ENCODE measurements around the gene PAK1. TPM values are rescaled to one million over a fixed set of nuclear protein-coding genes. Genes with fewer than 3 reads are reported as not detected.

Gene PAK1
- total RNA-seq, 1 donor from 2014 or later, result 39.8 TPM

DNA sequence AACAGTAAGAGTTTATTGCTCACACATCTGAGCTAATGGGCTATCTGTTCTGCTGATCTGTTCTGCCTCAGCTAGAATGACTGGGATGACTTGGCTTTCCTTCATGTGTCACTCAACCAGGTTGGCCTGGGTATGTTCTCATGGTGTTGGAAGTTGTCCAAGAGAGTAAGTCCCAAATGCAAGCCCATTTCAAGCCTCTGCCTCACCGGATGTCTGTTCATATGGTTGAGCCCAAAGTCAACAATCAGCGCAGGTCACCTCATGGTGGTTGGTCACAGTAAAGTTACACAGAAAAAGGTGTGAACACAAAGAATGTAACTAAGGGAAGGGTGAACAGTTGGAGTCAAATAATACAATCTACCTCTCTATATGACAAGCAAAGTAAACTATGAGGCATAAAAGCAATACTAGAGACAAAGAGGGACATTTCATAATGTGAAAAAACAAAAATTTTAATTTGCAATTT is 174.3 kb downstream of the PAK1 start:
- no peak overlapping the region for H3K27ac ChIP-seq
- H3K4me3 ChIP-seq, result no peak overlapping the region
- no peak for DNase-seq (ENCODE audit: low spot score in 2 of 2)
- intact Hi-C loops (cut with DNase I), result no loop called here
- no peaks in the 10 kb centered on the region for H3K9me3 ChIP-seq
- H3K4me1 ChIP-seq, result no peaks in the 10 kb centered on the region
- TF ChIP-seq, protein P1, sequence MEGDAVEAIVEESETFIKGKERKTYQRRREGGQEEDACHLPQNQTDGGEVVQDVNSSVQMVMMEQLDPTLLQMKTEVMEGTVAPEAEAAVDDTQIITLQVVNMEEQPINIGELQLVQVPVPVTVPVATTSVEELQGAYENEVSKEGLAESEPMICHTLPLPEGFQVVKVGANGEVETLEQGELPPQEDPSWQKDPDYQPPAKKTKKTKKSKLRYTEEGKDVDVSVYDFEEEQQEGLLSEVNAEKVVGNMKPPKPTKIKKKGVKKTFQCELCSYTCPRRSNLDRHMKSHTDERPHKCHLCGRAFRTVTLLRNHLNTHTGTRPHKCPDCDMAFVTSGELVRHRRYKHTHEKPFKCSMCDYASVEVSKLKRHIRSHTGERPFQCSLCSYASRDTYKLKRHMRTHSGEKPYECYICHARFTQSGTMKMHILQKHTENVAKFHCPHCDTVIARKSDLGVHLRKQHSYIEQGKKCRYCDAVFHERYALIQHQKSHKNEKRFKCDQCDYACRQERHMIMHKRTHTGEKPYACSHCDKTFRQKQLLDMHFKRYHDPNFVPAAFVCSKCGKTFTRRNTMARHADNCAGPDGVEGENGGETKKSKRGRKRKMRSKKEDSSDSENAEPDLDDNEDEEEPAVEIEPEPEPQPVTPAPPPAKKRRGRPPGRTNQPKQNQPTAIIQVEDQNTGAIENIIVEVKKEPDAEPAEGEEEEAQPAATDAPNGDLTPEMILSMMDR (IDR thresholded peaks at IDR 0.05), result no peak
- no peaks in the 10 kb centered on the region for H3K27me3 ChIP-seq
- H3K36me3 ChIP-seq, result no peaks in the 10 kb centered on the region

DNA sequence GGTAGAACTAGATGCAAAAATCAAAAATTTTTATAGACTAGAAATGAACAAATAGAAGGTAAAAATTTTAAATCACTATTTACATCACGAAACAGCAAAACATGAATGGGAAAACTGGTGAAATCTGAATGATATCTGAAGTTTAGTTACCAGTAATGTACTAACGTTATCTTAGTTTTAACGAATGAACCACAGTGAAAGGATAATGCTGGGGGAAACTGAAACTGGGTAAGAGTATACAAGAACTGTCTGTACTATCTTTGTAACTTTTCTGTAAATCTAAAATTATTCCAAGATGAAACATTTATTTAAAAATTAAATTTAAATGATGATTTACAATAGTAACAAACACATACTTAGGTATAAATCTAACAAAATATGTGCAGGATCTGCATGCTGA is 179.9 kb downstream of the PAK1 start:
- H3K4me1 ChIP-seq, result no peaks in the 10 kb centered on the region
- no peaks in the 10 kb centered on the region for H3K27me3 ChIP-seq
- H3K36me3 ChIP-seq, result no peaks in the 10 kb centered on the region
- no peak for DNase-seq (ENCODE audit: low spot score in 2 of 2)
- H3K4me3 ChIP-seq, result no peak overlapping the region
- TF ChIP-seq, protein P1 (IDR thresholded peaks at IDR 0.05), result no peak
- H3K27ac ChIP-seq, result no peak overlapping the region
- H3K9me3 ChIP-seq, result no peaks in the 10 kb centered on the region
- intact Hi-C loops (cut with DNase I), result no loop called here

DNA sequence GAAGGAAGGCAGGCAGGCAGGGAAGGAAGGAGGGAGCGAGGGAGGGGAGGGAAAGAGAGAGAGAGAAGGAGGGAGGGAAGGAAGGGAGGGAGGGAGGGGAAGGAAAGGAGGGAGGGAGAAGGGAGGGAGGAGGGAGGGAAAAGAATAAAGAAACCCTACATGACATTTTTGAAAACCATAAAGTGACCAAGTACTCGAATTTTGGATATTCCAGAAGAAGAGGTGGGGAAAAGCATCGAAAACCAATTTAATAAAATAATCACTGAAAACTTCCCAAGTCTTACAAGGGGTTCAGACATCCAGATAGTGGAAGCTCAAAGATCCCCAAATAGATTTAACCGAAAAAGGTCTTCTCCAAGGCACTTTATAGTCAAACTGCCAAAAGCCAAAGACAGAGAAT is 184.2 kb downstream of the PAK1 start:
- Histone ChIP-seq H3K36me3 (no peaks in the 10 kb centered on the region), H3K27ac (no peak overlapping the region), H3K4me3 (no peak overlapping the region), H3K27me3 (no peaks in the 10 kb centered on the region), H3K9me3 (no peaks in the 10 kb centered on the region), H3K4me1 (no peaks in the 10 kb centered on the region)
- TF ChIP-seq, protein P1 (IDR thresholded peaks at IDR 0.05), result no peak
- no peak for DNase-seq (ENCODE audit: low spot score in 2 of 2)
- intact Hi-C loops (cut with DNase I), result no loop called here

DNA sequence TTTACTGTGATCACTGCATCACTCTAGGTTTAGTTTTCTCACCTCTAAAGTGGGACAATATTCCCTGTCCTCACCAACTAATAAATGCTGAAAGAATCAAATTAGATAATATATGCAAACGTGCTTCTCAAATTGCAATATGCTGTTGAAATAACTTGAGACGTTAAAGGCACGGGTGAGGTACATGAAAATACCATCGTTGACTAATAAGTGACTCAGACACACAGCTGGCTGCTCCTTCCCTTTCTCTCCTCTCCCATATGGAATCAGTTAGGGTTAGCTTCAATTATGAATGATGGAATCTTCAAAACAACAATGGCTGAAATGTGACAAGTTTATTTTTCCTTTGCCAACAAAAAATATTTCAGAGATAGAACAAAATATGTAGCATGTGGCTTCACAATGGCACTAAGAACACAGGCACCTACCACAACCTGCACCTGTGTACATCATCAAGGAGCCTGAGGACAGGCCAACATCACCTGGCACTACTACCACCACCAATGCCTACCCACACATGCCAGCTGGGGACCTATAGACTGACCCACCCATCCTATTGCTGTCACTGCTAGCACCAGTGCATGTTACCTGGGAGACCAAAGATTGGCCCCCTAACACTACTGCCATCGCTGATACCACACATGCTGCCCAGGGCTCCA is 186.2 kb downstream of the PAK1 start:
- intact Hi-C loops (cut with DNase I), result no loop called here
- TF ChIP-seq, protein P1 (IDR thresholded peaks at IDR 0.05), result no peak
- no peaks in the 10 kb centered on the region for H3K9me3 ChIP-seq
- DNase-seq (ENCODE audit: low spot score in 2 of 2), result no peak
- no peaks in the 10 kb centered on the region for H3K36me3 ChIP-seq
- H3K27ac ChIP-seq, result no peak overlapping the region
- no peaks in the 10 kb centered on the region for H3K4me1 ChIP-seq
- H3K27me3 ChIP-seq, result no peaks in the 10 kb centered on the region
- H3K4me3 ChIP-seq, result no peak overlapping the region

DNA sequence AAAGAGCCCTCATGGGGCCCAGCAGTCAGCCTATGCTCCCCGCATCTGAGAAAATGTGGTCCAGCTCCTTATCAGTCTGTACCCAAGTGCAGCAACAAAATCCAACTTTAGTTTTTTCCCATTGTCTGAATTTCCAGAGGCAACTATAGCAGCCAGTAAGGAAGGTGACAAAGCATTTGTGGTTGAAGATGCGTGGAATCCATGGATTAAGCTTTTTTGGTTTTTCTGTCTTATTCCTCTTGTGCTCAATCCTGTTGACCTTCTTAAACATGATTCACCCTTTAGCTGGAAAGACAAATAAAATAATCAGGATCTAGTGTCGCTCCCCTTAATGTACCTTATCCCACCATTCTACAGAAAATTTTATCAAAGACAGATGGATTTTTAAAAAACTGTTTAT is 186.8 kb downstream of the PAK1 start:
- H3K9me3 ChIP-seq, result no peaks in the 10 kb centered on the region
- no peaks in the 10 kb centered on the region for H3K27me3 ChIP-seq
- H3K4me3 ChIP-seq, result no peak overlapping the region
- TF ChIP-seq, protein P1 (IDR thresholded peaks at IDR 0.05), result no peak
- H3K4me1 ChIP-seq, result no peaks in the 10 kb centered on the region
- no peaks in the 10 kb centered on the region for H3K36me3 ChIP-seq
- DNase-seq (ENCODE audit: low spot score in 2 of 2), result no peak
- intact Hi-C loops (cut with DNase I), result no loop called here
- no peak overlapping the region for H3K27ac ChIP-seq
